ENCODE data around the gene TEX11.
"Not testable (repeated sequence)": the region's sequence is repeated elsewhere in the genome, so short reads cannot be mapped to it uniquely, and the experiment has no call there.

Gene TEX11

GRCh38 chrX:70613295-70613694 is 295.2 kb downstream of the TEX11 start:
- H3K27me3 Mint-ChIP-seq: no peaks in the 10 kb centered on the region
- H3K4me1 Mint-ChIP-seq (ENCODE audit: low read depth): no peaks in the 10 kb centered on the region
- intact Hi-C loops (cut with micrococcal nuclease): no loop called here
- no peaks in the 10 kb centered on the region for H3K36me3 Mint-ChIP-seq (ENCODE audit: low read depth)
- H3K27ac Mint-ChIP-seq: no peak overlapping the region
- no peak overlapping the region for H3K4me3 Mint-ChIP-seq
- H3K9me3 Mint-ChIP-seq: no peaks in the 10 kb centered on the region

- no peaks in the 10 kb centered on the region for H3K27me3 Mint-ChIP-seq
- H3K27ac Mint-ChIP-seq: no peak overlapping the region
- intact Hi-C loops (cut with micrococcal nuclease): no loop called here
- no peaks in the 10 kb centered on the region for H3K4me1 Mint-ChIP-seq (ENCODE audit: low read depth)
- no peaks in the 10 kb centered on the region for H3K9me3 Mint-ChIP-seq
- no peak overlapping the region for H3K4me3 Mint-ChIP-seq
- no peaks in the 10 kb centered on the region for H3K36me3 Mint-ChIP-seq (ENCODE audit: low read depth)
Observed at GRCh38 chrX:70605352-70605751, 303.2 kb downstream of the TEX11 start.

GRCh38 chrX:70592091-70592490 is 316.4 kb downstream of the TEX11 start:
- Mint-ChIP-seq H3K4me3 (no peak overlapping the region), H3K4me1 (ENCODE audit: low read depth) (no peaks in the 10 kb centered on the region), H3K36me3 (ENCODE audit: low read depth) (no peaks in the 10 kb centered on the region), H3K27ac (no peak overlapping the region), H3K9me3 (peaks cover 9% of the 10 kb centered on the region), H3K27me3 (no peaks in the 10 kb centered on the region)
- intact Hi-C loops (cut with micrococcal nuclease): no loop called here

- H3K36me3 Mint-ChIP-seq (ENCODE audit: low read depth); H3K27me3 Mint-ChIP-seq; H3K9me3 Mint-ChIP-seq; H3K27ac Mint-ChIP-seq; H3K4me3 Mint-ChIP-seq; H3K4me1 Mint-ChIP-seq (ENCODE audit: low read depth); intact Hi-C loops (cut with micrococcal nuclease): not testable (repeated sequence)
Observed at GRCh38 chrX:70587158-70587557, 321.4 kb downstream of the TEX11 start.

- intact Hi-C loops (cut with micrococcal nuclease): no loop called here
- H3K27ac Mint-ChIP-seq: no peak overlapping the region
- no peaks in the 10 kb centered on the region for H3K4me1 Mint-ChIP-seq (ENCODE audit: low read depth)
- H3K36me3 Mint-ChIP-seq (ENCODE audit: low read depth): no peaks in the 10 kb centered on the region
- no peaks in the 10 kb centered on the region for H3K27me3 Mint-ChIP-seq
- H3K4me3 Mint-ChIP-seq: no peak overlapping the region
- peaks cover 12% of the 10 kb centered on the region for H3K9me3 Mint-ChIP-seq
Observed at GRCh38 chrX:70577442-70577841, 331.1 kb downstream of the TEX11 start.

GRCh38 chrX:70569922-70570576 is 338.5 kb downstream of the TEX11 start:
- H3K4me3 Mint-ChIP-seq; H3K4me1 Mint-ChIP-seq (ENCODE audit: low read depth); H3K27me3 Mint-ChIP-seq; H3K36me3 Mint-ChIP-seq (ENCODE audit: low read depth); intact Hi-C loops (cut with micrococcal nuclease); H3K9me3 Mint-ChIP-seq; H3K27ac Mint-ChIP-seq: not testable (repeated sequence)

- intact Hi-C loops (cut with micrococcal nuclease): loop anchor here (10.0 kb wide), 1 partner anchor 100 kb away; no protein-coding TSS in a partner anchor
- Mint-ChIP-seq H3K27ac (no peak overlapping the region), H3K9me3 (no peaks in the 10 kb centered on the region), H3K36me3 (ENCODE audit: low read depth) (no peaks in the 10 kb centered on the region), H3K4me1 (ENCODE audit: low read depth) (no peaks in the 10 kb centered on the region), H3K27me3 (peaks cover 4% of the 10 kb centered on the region), H3K4me3 (no peak overlapping the region)
Observed at GRCh38 chrX:70554948-70555347, 353.6 kb downstream of the TEX11 start.

- Mint-ChIP-seq H3K36me3 (ENCODE audit: low read depth) (no peaks in the 10 kb centered on the region), H3K4me3 (no peak overlapping the region), H3K4me1 (ENCODE audit: low read depth) (no peaks in the 10 kb centered on the region), H3K27ac (no peak overlapping the region), H3K27me3 (peaks cover 4% of the 10 kb centered on the region), H3K9me3 (no peaks in the 10 kb centered on the region)
- intact Hi-C loops (cut with micrococcal nuclease): loop anchor here (10.0 kb wide), 1 partner anchor 100 kb away; no protein-coding TSS in a partner anchor
Observed at GRCh38 chrX:70554523-70554922, 354.0 kb downstream of the TEX11 start.

- Mint-ChIP-seq H3K36me3 (ENCODE audit: low read depth) (no peaks in the 10 kb centered on the region), H3K27me3 (peaks cover 4% of the 10 kb centered on the region), H3K4me3 (no peak overlapping the region), H3K4me1 (ENCODE audit: low read depth) (no peaks in the 10 kb centered on the region), H3K27ac (no peak overlapping the region), H3K9me3 (no peaks in the 10 kb centered on the region)
- intact Hi-C loops (cut with micrococcal nuclease): loop anchor here (10.0 kb wide), 1 partner anchor 99 kb away; no protein-coding TSS in a partner anchor
Observed at GRCh38 chrX:70554081-70554480, 354.4 kb downstream of the TEX11 start.

GRCh38 chrX:70553516-70553915 is 355.0 kb downstream of the TEX11 start:
- intact Hi-C loops (cut with micrococcal nuclease): loop anchor here (10.0 kb wide), 1 partner anchor 99 kb away; no protein-coding TSS in a partner anchor
- Mint-ChIP-seq H3K27ac (no peak overlapping the region), H3K9me3 (no peaks in the 10 kb centered on the region), H3K27me3 (peaks cover 4% of the 10 kb centered on the region), H3K4me3 (no peak overlapping the region), H3K4me1 (ENCODE audit: low read depth) (no peaks in the 10 kb centered on the region), H3K36me3 (ENCODE audit: low read depth) (no peaks in the 10 kb centered on the region)

- no peaks in the 10 kb centered on the region for H3K36me3 Mint-ChIP-seq (ENCODE audit: low read depth)
- H3K9me3 Mint-ChIP-seq: no peaks in the 10 kb centered on the region
- H3K27ac Mint-ChIP-seq: no peak overlapping the region
- H3K4me3 Mint-ChIP-seq: no peak overlapping the region
- intact Hi-C loops (cut with micrococcal nuclease): loop anchor here (10.0 kb wide), 1 partner anchor 97 kb away; no protein-coding TSS in a partner anchor
- H3K27me3 Mint-ChIP-seq: peaks cover 4% of the 10 kb centered on the region
- H3K4me1 Mint-ChIP-seq (ENCODE audit: low read depth): no peaks in the 10 kb centered on the region
Observed at GRCh38 chrX:70552130-70552704, 356.3 kb downstream of the TEX11 start.

- H3K27me3 Mint-ChIP-seq: peaks cover 2% of the 10 kb centered on the region
- H3K4me3 Mint-ChIP-seq: no peak overlapping the region
- H3K27ac Mint-ChIP-seq: no peak overlapping the region
- H3K36me3 Mint-ChIP-seq (ENCODE audit: low read depth): no peaks in the 10 kb centered on the region
- H3K9me3 Mint-ChIP-seq: no peaks in the 10 kb centered on the region
- intact Hi-C loops (cut with micrococcal nuclease): no loop called here
- H3K4me1 Mint-ChIP-seq (ENCODE audit: low read depth): no peaks in the 10 kb centered on the region
Observed at GRCh38 chrX:70549429-70549828, 359.1 kb downstream of the TEX11 start.

GRCh38 chrX:70535198-70535597 is 373.3 kb downstream of the TEX11 start:
- H3K4me3 Mint-ChIP-seq: no peak overlapping the region
- peaks cover 4% of the 10 kb centered on the region for H3K27me3 Mint-ChIP-seq
- no peaks in the 10 kb centered on the region for H3K4me1 Mint-ChIP-seq (ENCODE audit: low read depth)
- intact Hi-C loops (cut with micrococcal nuclease): no loop called here
- no peaks in the 10 kb centered on the region for H3K9me3 Mint-ChIP-seq
- no peaks in the 10 kb centered on the region for H3K36me3 Mint-ChIP-seq (ENCODE audit: low read depth)
- H3K27ac Mint-ChIP-seq: no peak overlapping the region

GRCh38 chrX:70527610-70528345 is 380.7 kb downstream of the TEX11 start:
- Mint-ChIP-seq H3K9me3 (no peaks in the 10 kb centered on the region), H3K4me1 (ENCODE audit: low read depth) (no peaks in the 10 kb centered on the region), H3K36me3 (ENCODE audit: low read depth) (no peaks in the 10 kb centered on the region), H3K27ac (no peak overlapping the region), H3K27me3 (no peaks in the 10 kb centered on the region), H3K4me3 (no peak overlapping the region)
- intact Hi-C loops (cut with micrococcal nuclease): no loop called here
